Glomerular endothelial cell (primary cell): ENCODE data around the gene PREX1. TPM values are rescaled to one million over a fixed set of nuclear protein-coding genes. Genes with fewer than 3 reads are reported as not detected.
"Not testable (repeated sequence)": the region's sequence is repeated elsewhere in the genome, so short reads cannot be mapped to it uniquely, and the experiment has no call there.

ENCODE experiments used
- DNase-seq: peaks from one replicate; pipeline ENCODE4 v3.0.0-alpha.2; 2011; ENCODE audit warnings: low read depth, low spot score; ENCODE audit errors: extremely low read depth
- total RNA-seq: library from RNA; depleted of rRNA; stranded (reverse); fragments of >200 nt; gene quantifications from 2 replicates; pipeline ENCODE4 v1.2.3, GENCODE V29; 2015

Gene PREX1
- total RNA-seq, 1 donor from 2014 or later, result 105 TPM

DNA sequence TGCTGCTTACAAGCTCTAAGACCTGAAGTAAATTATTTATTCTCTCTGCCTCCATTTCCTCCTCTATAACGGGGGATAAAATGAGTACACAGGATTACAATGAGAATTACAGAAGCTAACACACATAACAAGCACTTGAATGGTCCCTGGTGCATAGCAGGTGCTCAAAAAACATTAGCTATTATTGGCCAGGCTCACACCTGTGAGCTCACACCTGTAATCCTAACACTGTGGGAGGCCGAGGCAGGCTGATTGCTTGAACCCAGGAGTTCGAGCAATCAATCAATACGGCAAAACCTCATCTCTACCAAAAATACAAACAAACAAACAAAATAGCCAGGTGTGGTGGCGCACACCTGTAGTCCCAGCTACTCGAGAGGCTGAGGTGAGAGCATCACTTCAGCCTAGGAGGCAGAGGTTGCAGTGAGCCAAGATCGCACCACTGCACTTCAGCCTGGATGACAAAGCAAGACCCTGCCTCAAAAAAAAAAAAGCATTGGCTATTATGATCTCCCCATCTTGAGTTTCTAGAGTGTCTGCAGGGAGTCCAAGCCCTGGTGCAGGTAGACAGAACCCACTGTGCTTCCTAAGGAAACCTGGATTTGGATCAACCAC, 68.1 kb downstream of the PREX1 start:
- DNase-seq, result no peak

DNA sequence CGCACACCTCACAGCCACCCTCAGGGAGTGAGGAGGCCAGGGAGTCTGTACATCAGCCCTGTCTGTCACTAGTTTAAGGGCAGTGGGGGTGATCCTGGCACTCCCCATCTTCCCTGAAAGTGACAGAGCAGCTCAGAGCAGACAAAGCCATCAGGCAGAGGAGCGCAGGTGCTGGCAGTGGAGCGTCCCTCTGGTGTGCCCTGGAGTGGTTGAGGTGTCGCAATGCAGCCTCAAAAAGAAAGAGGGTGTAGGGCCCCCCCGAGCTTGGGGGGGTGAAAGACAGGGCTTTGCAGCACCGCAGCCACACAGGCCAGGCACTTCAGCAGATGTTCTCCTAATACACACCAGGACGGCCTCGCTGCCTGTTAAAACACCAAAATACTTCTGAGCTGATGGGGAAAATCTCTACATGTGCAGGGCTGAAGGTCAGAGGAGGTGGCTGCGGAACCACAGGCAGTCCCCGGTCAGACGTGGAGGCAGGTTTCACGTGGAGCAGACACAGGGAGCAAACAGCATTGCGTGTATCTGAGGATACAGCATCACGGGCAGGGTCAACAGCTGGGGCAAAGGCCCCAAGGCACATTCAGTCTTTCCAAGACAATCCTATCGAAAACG, 69.5 kb downstream of the PREX1 start:
- DNase-seq, result no peak

DNA sequence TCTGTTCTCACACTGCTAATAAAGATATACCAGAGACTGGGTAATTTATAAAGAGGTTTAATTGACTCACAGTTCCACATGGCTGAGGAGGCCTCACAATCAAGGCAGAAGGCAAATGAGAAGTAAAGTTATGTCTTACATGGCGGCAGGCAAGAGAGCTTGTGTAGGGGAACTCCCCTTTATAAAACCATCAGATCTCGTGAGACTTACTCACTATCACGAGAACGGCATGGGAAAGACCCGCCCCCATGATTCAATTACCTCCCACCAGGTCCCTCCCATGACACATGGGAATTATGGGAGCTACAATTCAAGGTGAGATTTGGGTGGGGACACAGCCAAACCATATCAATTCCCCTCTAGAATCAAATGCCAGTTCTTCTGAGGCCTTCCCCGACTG, 71.0 kb downstream of the PREX1 start:
- DNase-seq, result not testable (repeated sequence)

DNA sequence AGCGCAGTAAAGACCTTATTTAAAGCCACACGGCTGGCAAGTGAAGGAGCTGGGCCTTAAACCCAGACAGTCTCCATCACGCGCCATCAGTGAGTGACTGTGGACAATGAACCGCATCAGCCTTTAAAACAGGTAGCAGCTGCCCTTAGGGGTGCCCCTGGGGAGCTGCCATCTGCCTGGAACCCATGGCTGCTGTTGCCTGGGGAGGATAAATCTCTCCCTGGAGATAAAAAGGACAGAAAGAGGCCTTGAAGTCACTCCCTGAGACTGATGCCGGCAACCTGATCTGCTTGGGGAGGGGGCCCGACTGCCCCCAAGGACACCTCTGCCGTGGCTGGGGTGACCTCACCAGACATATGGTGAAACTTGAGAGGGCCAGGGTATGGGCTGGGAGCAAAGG, 73.5 kb downstream of the PREX1 start:
- DNase-seq, result no peak

DNA sequence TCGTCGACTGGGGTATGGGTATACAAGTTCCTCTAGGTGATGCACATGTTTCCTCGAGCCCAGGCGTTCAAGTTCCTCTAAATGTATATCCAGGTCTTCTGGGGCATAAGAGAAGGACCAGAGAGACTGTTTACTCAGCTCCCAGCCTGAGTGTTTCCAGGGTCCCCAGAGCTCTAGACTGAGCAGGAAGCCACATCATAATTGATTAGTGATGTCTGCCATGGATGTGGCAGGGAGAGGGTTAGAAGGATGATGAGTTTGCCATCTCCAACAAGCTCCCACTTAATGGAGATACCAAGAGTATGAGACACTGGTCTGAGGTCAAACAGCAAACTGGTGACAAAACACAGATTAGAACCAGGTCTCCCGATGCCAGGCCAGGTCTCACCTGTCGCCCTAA, 74.8 kb downstream of the PREX1 start:
- DNase-seq, result no peak

DNA sequence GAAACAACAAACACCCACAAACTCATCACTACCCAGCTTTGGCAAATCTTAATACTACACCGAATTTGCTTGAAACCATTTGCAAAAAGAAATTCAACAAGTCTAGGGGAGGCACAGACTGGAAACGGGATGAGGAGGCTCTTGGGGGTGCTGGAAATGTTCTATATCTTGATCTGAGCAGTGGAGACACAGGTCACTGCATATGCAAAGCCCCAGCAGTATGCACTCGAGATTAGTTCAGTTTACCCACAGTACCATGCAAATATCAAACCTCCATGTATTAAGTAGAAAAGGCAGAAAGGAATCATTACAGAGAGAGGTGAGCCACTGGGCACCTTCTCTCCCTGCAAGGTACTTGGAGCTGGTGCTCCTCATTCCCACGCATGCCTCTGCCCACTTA, 75.9 kb downstream of the PREX1 start:
- no peak for DNase-seq

DNA sequence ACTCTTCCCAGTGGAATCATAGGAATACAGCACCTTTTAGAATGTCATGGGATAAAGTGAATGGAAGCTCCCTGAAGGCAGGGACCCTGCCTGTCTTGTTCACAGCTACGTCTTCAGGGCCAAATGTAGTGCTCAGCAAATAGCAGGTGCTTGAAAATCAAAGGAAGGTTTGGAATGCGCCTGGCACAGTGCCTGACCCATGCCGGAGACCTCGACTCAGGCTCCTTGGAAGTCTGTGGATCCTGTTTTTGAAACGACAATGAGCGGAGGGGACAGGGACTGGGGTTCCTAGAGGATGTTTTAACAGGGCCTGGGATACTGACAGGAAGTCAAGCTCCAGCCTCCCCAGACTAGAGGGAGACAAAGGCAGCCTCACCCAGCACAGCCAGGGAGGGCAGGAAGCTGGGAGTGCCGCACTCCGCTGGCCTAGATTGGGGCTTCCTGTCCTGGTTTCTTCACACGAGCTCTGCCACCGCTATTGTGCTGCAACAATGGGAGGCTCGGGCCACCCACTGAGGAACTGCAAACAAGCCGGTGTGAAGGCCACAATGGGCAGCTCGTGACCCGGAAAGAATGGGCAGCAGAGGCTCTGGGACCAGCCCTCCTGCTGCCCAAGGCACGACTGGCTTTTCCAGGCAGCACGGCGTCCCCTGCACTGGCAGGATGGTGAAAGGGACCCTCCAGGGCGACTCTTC, 76.7 kb downstream of the PREX1 start:
- peak; percentile 50 for DNase-seq

DNA sequence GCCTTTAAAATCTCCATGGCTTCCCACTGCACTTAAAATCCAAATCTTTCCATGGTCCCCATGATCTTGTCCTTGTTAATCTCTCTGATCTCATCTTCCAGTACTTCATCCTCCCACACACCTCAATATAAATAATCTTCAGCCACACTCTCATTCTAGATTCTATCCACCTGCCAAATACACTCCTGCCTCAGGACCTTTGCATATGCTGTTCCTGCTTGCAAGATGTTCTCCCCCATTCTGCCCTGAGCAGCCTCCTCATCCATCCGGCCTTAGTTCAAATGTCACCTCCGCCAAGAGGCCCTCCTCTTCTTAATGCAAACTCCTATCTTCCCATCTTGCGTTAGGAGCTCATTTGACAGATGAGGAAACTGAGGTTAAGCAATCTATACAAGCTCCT, 77.4 kb downstream of the PREX1 start:
- DNase-seq, result no peak

DNA sequence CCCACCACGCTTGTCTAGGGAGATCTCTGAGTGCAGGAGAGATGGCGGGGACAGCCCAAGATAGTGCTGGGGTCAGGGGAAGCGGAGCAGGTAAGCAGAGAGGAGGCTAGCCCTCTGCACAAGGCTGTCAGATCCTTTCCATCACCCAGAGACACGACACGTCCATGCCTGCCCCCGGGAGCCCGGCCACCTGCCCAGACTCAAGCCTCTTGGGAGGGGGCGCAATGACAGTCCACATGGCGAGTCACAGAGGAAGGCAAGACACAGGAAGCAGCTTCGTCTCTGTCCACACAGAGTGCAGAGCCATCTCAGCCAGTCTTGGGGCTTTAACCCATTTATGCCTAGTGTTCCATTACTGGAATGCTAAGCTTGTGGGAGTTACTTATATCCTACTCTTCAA, 78.4 kb downstream of the PREX1 start:
- no peak for DNase-seq

DNA sequence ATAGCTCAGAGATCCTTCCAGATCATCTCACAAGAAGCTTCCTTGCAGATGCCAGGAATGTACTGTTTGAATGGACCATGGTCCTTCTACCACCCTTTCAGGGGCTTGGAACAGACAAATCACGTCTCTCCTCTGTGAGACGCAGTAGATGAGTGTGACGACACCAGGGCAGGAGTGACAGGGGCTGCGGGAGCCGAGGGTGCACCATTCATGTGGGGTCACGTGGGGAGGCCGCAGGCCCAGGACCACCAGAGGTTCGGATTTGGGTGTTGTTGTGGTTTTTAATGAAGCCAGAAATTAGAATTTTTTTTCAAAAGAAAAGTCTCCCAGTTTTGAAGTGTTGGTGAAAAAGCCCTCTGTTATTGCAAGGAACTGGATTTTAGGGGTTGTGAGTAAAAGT, 79.2 kb downstream of the PREX1 start:
- DNase-seq, result no peak

DNA sequence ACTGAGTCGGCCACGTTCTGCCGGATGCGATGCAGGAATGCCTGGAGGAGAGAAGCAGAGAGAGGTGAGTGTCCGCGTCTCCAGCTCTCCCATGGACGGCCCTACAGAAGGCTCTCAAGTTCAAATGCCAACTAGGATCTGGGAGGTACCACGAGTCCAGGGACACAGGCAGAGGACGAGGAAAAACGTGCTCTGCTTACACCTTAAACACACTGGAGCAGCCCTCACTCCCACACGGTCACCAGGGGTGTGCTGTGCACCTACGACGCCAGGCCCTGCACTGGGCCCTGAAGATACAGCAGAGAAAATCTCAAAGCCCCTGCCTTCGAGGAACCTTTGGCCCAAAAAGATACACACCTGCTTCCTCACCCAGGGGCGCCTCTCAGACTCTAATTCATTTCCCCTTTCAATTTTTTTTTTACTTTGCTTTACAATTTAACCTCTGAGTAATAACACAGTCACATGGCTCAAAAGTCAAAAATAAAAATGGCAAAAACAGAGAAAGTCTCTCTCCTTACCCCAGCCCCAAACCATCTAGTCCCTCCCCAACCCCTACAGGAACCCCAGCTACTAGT, 79.9 kb downstream of the PREX1 start:
- no peak for DNase-seq

DNA sequence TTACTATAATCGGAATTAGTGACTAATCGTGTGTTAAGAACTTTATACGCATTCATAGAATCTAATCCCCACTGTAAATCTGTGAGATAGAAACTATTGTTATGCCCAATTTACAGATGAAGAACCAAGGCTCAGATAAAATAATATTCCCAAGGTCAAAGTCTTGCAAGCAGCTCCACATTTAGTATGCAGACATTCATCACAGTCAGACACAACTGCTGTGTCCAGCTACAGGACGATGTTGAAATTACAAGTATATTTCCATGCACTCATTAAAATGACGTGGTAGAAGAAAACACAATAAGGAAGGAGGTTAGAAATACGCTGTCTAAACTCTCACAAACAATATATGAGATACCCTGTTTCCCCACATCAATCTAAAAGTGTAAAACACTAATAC, 82.5 kb downstream of the PREX1 start:
- DNase-seq, result no peak

DNA sequence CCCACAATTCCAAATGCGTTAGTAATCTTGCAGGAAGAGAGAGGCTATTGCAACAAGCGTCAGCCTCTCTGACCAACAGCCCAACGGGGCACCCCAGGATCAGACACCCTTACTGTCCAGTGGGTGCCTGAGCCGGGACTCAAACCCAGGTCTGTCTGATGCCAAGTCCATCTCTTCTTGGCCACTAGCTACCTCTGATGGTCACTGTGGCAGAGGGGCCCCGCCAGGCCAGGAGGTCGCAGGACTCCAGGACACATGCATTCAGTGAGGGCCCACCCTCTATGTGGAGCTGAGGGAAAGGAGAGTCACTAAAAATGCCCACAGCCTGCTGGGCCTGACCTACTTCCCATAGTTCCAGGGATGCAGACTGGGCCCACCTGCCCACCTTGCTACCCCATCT, 83.3 kb downstream of the PREX1 start:
- no peak for DNase-seq

DNA sequence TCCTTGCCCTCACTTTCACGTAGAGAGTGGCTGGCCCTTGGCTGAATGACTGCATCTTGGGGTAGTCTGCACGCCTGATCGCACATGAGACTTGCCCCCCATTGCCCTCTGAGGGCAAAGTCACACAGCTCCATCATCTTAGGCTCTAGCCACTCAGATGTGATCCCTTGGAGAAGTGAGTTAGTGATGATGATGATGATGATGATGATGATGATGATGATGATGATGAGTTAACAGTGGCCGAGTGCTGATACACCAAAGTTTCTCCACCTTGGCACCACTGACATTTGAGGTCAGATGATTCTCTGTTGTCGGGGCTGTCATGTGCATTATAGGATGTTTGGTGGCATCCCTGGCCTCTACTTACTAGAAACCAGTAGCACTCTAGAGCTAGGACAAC, 84.0 kb downstream of the PREX1 start:
- DNase-seq, result no peak

DNA sequence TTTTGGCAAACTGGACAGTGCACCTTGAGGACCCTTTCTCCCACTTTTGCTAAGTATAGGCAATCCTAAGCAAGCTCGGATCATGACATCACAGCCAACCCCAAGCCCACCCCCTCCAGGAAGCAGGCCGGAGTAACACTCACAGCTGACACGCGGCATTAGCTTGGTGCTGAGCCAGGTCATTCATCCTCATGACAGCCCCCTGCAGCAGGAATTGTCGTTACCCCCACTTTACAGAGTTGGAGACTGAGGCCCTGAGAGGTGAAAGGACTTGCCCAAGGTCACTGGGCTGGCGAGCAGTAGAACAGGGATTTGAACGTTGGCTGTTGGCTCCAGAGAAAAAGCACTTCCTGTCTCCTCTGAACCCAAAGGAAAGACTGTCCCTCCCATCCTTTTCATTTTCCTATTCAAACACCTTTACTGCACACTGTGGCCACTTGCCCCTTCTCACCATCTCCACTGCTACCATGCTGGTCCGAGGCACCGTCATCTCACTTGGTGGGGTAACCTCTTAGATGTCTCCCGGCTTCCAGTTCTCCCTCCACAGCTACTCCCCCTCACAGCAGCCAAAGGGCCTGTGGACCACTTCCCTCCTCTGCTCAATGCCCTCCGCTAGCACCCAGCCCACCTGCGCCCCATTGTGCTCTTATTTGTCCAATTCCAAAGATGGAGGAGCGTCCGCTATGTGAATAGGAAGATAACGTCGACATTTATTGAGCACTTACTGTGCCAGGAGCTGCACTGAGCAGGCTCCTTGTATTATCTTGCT, 84.7 kb downstream of the PREX1 start:
- DNase-seq, result no peak

DNA sequence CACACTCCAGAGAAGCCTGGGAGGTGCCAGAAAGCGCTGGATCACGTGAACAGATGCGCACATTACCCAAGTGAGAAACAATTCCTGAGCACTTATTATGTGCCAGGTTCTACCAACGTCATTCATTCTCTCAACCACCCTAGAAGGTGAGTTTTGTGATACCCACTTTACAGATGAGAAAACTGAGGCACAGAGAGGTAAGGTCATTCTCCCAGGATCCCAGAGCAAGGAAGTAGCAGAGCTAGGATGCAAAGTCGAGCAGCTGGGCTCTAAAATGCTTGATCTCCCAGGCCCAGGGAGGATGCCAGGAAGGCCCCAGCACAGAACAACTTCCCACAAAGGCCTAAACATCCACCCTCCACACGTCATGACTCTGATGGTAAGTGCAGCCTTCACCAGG, 85.6 kb downstream of the PREX1 start:
- no peak for DNase-seq

DNA sequence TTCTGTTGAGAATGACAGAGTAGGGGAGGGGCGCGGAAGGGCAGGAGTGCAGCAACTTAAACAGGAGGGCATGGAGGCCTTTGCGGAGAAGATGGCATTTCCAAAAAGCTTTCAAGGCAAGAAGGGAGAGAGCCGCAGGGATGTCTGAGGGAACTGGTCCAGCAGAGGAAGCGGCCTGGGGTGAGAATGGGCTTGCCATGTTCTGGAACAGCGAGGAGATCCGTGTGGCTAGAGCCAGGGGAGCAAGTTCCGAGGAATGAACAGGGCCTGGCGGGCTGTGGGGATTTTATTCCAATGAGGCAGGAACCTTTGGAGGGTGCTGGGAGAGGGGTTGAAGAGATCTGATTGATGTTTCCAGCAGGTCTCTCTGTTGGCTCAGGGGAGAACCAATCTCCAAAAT, 86.1 kb downstream of the PREX1 start:
- DNase-seq, result no peak

DNA sequence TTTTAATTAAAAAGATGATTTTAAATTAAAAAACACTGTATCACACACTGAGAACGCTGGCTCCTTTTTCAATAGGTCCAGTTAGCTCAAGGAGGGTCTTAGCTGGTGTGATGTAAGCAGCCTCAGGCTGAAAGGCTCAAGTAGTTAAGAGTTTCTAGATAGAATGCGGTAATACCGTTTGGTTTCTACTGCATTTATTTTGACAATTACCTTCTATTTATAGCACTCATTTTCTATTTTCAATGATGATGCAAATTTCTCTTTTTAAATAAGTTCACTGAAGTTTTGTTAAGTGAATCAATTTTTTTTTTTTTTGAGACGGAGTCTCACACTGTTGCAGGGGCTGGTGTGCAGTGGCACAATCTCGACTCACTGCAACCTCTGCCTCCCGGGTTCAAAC, 87.1 kb downstream of the PREX1 start:
- DNase-seq, result no peak

DNA sequence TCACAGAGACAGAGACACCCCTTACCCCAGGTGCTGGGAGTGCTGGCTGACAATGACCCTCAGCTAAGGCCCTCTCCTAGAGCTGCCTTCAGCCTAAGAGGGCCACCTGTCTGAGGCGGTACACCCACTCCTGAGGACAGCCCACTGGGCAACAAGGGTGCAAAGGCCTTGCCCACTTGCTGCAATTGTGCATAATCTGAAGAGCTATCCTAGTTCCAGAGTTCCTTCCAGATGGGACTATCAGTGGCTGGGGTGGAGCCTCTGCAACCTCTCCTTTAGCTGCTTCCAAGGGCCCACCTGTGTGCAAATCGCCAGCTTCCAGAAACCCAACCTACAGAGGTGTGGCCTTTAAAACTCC, 87.5 kb downstream of the PREX1 start:
- DNase-seq, result no peak

DNA sequence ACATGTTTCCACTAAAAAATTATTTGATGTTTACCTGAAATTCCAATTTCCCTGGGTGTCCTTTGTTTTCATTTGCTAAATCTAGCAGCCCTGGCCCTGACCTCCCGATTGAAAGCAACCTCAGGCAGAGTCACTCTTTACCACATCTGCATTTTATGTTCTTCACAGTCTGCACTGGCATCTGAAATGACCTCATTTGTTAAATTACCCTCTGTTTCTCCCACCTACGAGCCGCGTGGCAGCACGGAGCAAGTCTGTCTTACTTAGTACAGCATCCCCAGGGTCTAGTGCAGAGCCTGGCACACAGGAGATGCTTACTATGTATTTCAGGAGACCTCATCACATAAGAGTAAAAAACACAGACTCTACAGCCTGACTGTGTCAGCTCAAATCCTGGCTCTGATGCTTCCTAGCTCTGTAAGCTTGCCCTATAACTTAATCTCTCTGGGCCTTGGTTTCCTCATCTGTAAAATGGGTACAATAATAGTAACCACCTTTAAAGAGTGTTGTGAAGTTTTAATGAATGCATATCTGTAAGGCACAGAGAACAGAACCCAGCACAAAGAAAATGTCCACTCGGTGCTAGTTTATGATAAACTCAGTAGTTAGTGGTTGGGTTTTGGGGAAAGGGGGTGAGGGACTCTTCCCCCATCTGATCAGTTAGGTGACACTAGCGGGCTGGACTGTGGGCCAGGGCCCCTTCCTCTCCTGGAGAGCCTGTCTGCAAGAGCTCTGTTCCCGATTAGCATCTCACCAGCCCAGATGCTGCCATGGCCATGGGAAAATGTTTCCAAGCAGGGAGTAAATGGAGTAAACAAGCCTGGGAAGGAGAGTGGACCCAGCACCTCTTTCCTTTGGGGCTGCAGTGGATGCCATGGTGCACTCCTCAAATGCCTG, 88.2 kb downstream of the PREX1 start:
- no peak for DNase-seq
